Astrocyte of the cerebellum (primary cell): Measurements from ENCODE around the gene LRP1B.
A peak's percentile ranks its signal among the peaks of the same experiment; 100 is the strongest.

Experiments used
- DNase-seq: peaks from one replicate; pipeline ENCODE4 v3.0.0-alpha.2; 2011; ENCODE audit warnings: low read depth
- H3K4me3 ChIP-seq: 2 replicates; pipeline ENCODE4 v1.5.1; 2011; ENCODE audit warnings: mild to moderate bottlenecking, low read depth, low read length, moderate library complexity
- CTCF ChIP-seq: IDR thresholded peaks from 2 replicates; pipeline ENCODE4 v1.5.1; 2012; ENCODE audit warnings: low read length, low read depth, moderate library complexity, mild to moderate bottlenecking; ENCODE audit errors: missing control alignments
- in situ Hi-C: cut with HindIII; loops from 2 replicates; pipeline ENCODE4 v1.10.0; 2017; ENCODE audit warnings: low sequenced_read_pairs

Gene LRP1B

GRCh38 chr2:141384676-141385075 lies 746.1 kb downstream of the LRP1B start:
- H3K4me3 ChIP-seq: no peak overlapping the region
- DNase-seq: no peak
- in situ Hi-C loops: no loop called here
- TF ChIP-seq CTCF: no peak

DNA sequence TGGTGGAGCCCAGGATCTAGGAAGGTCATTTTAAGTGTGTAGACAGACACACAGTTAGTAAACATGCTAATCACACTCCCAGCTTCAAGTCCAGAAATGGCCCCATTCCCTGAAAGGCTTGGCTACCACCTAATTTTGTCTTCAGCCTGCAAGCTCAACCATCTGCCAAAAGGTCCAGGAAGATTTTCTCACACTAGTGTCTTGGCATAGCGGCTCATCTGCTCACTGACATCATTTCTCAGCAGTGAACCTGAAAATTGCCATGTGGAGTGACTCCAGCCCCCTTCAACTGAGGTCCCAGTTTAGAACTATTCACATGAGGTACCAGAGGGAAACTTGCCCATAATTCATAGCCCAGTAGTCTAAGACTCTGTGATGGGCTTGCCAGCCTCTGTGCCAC lies 748.9 kb downstream of the LRP1B start:
- in situ Hi-C loops: no loop called here
- TF ChIP-seq CTCF: no peak
- DNase-seq: no peak
- no peak overlapping the region for H3K4me3 ChIP-seq

DNA sequence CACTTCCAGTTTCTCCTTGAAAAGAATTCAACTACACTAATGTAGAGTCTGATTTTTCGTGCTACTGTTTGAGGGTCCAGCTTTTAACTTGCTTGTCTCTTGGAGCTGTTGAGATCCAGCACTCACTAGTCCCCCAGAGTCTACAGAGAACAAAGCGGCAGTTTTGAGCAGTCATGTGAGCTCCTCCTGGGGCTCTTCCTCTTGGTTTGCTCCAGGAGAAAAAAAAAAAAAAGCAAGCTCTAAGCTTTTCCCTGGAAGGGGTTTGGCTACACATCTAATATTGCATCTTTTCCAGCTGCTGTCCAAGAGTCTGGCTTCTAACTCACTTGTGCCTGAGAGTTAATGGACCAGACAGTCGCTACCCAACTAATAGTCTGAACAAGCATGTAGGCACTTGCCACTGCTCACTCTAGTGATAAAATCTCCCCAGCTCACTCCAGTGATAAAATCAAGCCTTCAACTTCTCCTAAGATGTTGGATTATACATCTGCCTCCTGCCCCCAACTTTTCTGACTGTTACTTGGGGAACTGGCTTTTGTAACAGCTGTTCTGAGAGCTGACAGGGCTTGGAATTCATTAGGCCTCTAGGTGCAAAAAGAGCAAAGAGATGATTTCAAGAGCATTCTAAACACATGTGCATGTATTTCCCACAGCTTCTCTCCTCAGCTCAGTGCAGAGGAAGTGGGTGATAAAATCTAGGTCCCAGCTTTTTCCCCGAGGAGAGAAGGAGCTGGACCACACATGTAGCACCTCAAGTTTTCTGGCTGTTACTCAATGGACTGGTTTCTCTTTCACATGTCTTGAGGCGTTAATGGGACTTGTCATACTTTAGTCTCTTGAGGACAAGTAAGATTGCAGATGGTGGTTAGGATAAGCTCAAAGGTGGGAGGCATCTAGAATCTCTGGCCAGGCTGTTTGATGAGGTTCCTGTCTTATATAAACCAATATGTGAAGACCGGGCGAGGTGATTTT lies 750.5 kb downstream of the LRP1B start:
- H3K4me3 ChIP-seq: no peak overlapping the region
- in situ Hi-C loops: no loop called here
- no peak for DNase-seq
- TF ChIP-seq CTCF: no peak

DNA sequence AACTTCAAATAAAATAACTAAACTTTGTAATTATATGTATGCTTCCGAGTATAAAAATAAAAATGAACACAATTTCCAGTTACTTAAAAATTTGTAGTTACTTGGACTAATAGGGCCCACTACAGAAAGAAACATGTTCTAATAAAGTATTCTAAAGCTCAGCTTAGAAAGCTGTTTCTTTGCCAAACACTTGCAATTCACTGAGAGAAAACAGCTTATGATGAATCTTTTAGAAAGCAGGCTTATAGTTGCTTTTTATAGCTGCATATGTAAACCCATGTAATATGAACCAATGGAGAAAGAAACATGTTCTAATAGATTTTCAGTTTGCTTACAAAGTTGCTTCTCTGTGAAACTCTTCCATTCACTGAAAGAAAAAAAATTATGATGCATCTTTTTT lies 766.0 kb downstream of the LRP1B start:
- TF ChIP-seq CTCF: no peak
- no peak overlapping the region for H3K4me3 ChIP-seq
- in situ Hi-C loops: no loop called here
- no peak for DNase-seq

DNA sequence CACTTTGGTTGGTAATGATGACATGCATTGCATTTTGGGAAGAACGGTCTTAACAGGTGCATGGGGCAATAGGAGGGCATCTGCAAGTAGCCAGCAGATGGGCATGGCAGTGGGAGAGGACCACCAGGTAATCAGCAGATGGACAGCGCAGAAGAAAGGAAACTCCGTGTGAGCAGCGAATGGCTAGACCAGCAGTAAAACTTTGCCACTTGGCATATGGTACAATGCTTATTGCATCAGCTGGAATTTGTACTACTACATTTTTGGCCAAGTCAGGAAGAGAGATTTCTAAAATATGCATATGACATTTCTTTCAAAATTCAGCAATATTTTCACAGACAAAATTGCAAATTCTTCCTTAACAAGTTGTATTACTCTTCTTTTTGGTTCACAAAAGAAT lies 768.5 kb downstream of the LRP1B start:
- DNase-seq: no peak
- in situ Hi-C loops: no loop called here
- H3K4me3 ChIP-seq: no peak overlapping the region
- TF ChIP-seq CTCF: no peak

DNA sequence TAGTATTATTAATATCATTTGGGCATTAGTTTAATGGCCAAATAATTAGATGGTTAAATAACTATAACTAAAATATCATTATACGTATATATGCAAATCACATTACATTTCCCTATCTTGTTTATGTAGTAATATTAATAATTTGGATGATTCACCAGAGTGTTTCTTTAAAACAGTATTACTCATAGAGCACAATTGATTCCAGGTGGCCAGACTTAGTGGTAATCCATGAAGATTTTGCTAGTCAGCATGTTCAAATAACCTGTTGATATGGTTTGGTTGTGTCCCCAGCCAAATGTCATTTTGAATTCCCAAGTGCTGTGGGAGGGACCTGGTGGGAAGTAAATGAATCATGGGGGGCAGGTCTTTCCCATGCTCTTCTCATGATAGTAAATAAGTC lies 782.3 kb downstream of the LRP1B start:
- no peak overlapping the region for H3K4me3 ChIP-seq
- in situ Hi-C loops: no loop called here
- TF ChIP-seq CTCF: no peak
- peak; percentile 9 for DNase-seq
